OCI-LY1 (cell line): ENCODE results near the gene LRTM2.

Source experiments
- H2AFZ ChIP-seq: fragments of 200-600 bp; sonication (generic), shearing (Covaris generic); 2 replicates; pipeline ENCODE4 v1.6.0; 2014; ENCODE audit warnings: antibody characterized with exemption, mild to moderate bottlenecking, low read length
- H3F3A ChIP-seq: fragments of 200-600 bp; sonication (generic), shearing (Covaris generic); 2 replicates; pipeline ENCODE4 v1.6.0; 2014; ENCODE audit warnings: mild to moderate bottlenecking, antibody characterized with exemption, low read length, moderate library complexity; ENCODE audit not compliant: insufficient read depth
- H3K27ac ChIP-seq: fragments of 200-600 bp; sonication (generic); 2 replicates; pipeline ENCODE4 v1.5.1; 2014; ENCODE audit warnings: low read length, mixed run types, mild to moderate bottlenecking, low read depth; ENCODE audit not compliant: poor library complexity, severe bottlenecking
- H3K27me3 ChIP-seq: fragments of 200-600 bp; sonication (generic); 2 replicates; pipeline ENCODE4 v1.6.0; 2014; ENCODE audit warnings: antibody characterized with exemption, mild to moderate bottlenecking, low read length, moderate library complexity; ENCODE audit not compliant: insufficient read depth
- H3K36me3 ChIP-seq: fragments of 200-600 bp; sonication (generic); 2 replicates; pipeline ENCODE4 v1.6.1; 2014; ENCODE audit warnings: mild to moderate bottlenecking, antibody characterized with exemption, low read length, moderate library complexity, mixed read lengths; ENCODE audit not compliant: insufficient read depth
- H3K4me1 ChIP-seq: fragments of 200-600 bp; sonication (generic); 2 replicates; pipeline ENCODE4 v1.5.1; 2014; ENCODE audit warnings: mild to moderate bottlenecking, low read length, moderate library complexity; ENCODE audit not compliant: insufficient read depth, severe bottlenecking
- H3K4me2 ChIP-seq: fragments of 200-600 bp; sonication (generic), shearing (Covaris generic); 2 replicates; pipeline ENCODE4 v1.6.1; 2014; ENCODE audit warnings: low read length
- H3K4me3 ChIP-seq: fragments of 200-600 bp; sonication (generic); 2 replicates; pipeline ENCODE4 v1.5.1; 2014; ENCODE audit warnings: low read length, low read depth, mild to moderate bottlenecking, mixed read lengths; ENCODE audit not compliant: poor library complexity, severe bottlenecking
- H3K79me2 ChIP-seq: fragments of 200-600 bp; shearing (Covaris generic); 2 replicates; pipeline ENCODE4 v1.6.1; 2016; ENCODE audit warnings: mixed run types, low read length, mixed read lengths; ENCODE audit not compliant: insufficient read depth
- H3K9ac ChIP-seq: fragments of 200-600 bp; sonication (generic), shearing (Covaris generic); 2 replicates; pipeline ENCODE4 v1.6.1; 2014; ENCODE audit warnings: mild to moderate bottlenecking, low read length, mixed read lengths
- H3K9me2 ChIP-seq: fragments of 200-600 bp; sonication (generic), shearing (Covaris generic); 2 replicates; pipeline ENCODE4 v1.6.1; 2014; ENCODE audit warnings: low read depth, mild to moderate bottlenecking, low read length, mixed read lengths
- H3K9me3 ChIP-seq: fragments of 200-600 bp; shearing (Covaris generic); 2 replicates; pipeline ENCODE4 v1.6.1; 2014; ENCODE audit warnings: low read length, mixed read lengths
- H4K20me1 ChIP-seq: fragments of 200-600 bp; sonication (generic), shearing (Covaris generic); 2 replicates; pipeline ENCODE4 v1.6.0; 2016; ENCODE audit warnings: mild to moderate bottlenecking, low read length; ENCODE audit not compliant: insufficient read depth
- CTCF ChIP-seq: fragments of 200-600 bp; sonication (generic), shearing (Covaris generic); IDR thresholded peaks from 2 replicates; pipeline ENCODE4 v1.5.1; 2017; ENCODE audit warnings: mild to moderate bottlenecking, antibody characterized with exemption, low read length, moderate library complexity, mixed read lengths
- EZH2 ChIP-seq: fragments of 200-600 bp; sonication (generic), shearing (Covaris generic); IDR thresholded peaks from 2 replicates; pipeline ENCODE4 v1.8.0; 2017; ENCODE audit warnings: borderline replicate concordance, mixed run types, mild to moderate bottlenecking, antibody characterized with exemption, low read length, moderate library complexity, mixed read lengths

Gene LRTM2

DNA sequence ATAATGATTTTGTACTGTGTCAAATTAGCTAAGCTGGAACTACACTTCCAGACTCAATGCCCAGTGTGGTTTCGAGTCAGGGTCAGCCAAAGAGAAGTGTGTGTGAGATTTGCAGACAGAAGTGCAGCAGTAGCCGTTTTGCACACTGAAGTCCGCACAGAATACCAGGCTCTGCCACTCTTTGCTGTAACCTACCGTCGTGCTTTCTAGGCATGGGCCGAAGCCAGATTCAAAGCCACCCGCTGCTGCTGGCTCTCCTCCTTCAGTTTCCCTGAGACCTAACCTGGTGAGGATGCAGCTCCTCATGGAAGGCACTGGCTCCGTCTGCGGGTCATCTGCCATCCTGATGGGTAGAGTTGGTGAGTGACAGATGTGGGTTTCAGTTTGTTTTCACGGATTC lies 48.8 kb downstream of the LRTM2 start:
- Histone ChIP-seq H3K4me3 (no peak overlapping the region), H3K9ac (no peak overlapping the region), H3K9me3 (no peaks in the 10 kb centered on the region), H3K4me1 (no peaks in the 10 kb centered on the region), H3K27ac (no peak overlapping the region), H3K79me2 (no peaks in the 10 kb centered on the region), H3K27me3 (peaks cover 8% of the 10 kb centered on the region; the same call in 1 of the 2 replicates), H3F3A (no peaks in the 10 kb centered on the region), H3K9me2 (no peaks in the 10 kb centered on the region), H3K36me3 (no peaks in the 10 kb centered on the region), H4K20me1 (no peaks in the 10 kb centered on the region), H3K4me2 (no peak overlapping the region), H2AFZ (no peak overlapping the region)
- no peak for TF ChIP-seq EZH2

- TF ChIP-seq CTCF: no peak
- no peak for TF ChIP-seq EZH2
- no peak overlapping the region for H2AFZ ChIP-seq
- no peaks in the 10 kb centered on the region for H3K36me3 ChIP-seq
- no peaks in the 10 kb centered on the region for H3K9me2 ChIP-seq
- H3K27me3 ChIP-seq: peaks cover 8% of the 10 kb centered on the region; the same call in 1 of the 2 replicates
- H3F3A ChIP-seq: no peaks in the 10 kb centered on the region
- H3K79me2 ChIP-seq: no peaks in the 10 kb centered on the region
- no peak overlapping the region for H3K4me2 ChIP-seq
- H3K4me1 ChIP-seq: no peaks in the 10 kb centered on the region
- H3K4me3 ChIP-seq: no peak overlapping the region
- H4K20me1 ChIP-seq: no peaks in the 10 kb centered on the region
- H3K27ac ChIP-seq: no peak overlapping the region
- H3K9ac ChIP-seq: no peak overlapping the region
- H3K9me3 ChIP-seq: no peaks in the 10 kb centered on the region
These were observed 49.7 kb downstream of the LRTM2 start for GRCh38 chr12:1870086-1870485.

GRCh38 chr12:1870998-1871917 lies 50.9 kb downstream of the LRTM2 start:
- TF ChIP-seq EZH2 (no peak), CTCF (no peak)
- Histone ChIP-seq H3K9me3 (no peaks in the 10 kb centered on the region), H2AFZ (no peak overlapping the region), H3K79me2 (no peaks in the 10 kb centered on the region), H3K27ac (no peak overlapping the region), H3K9me2 (no peaks in the 10 kb centered on the region), H3K27me3 (peaks cover 8% of the 10 kb centered on the region; the same call in 1 of the 2 replicates), H3K9ac (no peak overlapping the region), H3K4me3 (no peak overlapping the region), H3K4me2 (no peak overlapping the region), H3K36me3 (no peaks in the 10 kb centered on the region), H3F3A (no peaks in the 10 kb centered on the region), H3K4me1 (no peaks in the 10 kb centered on the region), H4K20me1 (no peaks in the 10 kb centered on the region)

DNA sequence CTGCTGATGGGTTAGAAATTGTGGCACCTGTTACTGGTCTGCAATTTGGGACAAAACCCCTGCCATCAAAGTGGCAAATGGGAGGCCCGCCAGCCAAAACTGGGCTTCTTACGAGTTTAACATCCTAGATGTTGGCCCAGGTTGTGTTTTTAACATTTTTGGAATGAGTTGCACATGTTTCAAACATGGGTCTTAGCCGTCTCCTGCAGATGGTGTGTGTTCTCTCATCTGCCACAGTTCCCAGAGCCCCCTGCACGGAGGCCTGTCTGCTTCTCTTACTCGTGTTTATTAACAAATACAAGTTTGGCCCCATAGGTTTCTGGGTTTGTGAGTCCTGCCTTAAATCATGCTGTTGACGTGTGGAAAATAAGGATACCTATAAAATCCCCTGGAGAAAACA lies 51.6 kb downstream of the LRTM2 start:
- no peaks in the 10 kb centered on the region for H4K20me1 ChIP-seq
- H3F3A ChIP-seq: no peaks in the 10 kb centered on the region
- no peaks in the 10 kb centered on the region for H3K4me1 ChIP-seq
- no peaks in the 10 kb centered on the region for H3K9me3 ChIP-seq
- H3K36me3 ChIP-seq: no peaks in the 10 kb centered on the region
- no peak overlapping the region for H3K4me2 ChIP-seq
- no peaks in the 10 kb centered on the region for H3K79me2 ChIP-seq
- no peaks in the 10 kb centered on the region for H3K9me2 ChIP-seq
- H3K27ac ChIP-seq: no peak overlapping the region
- no peak overlapping the region for H2AFZ ChIP-seq
- H3K9ac ChIP-seq: no peak overlapping the region
- H3K27me3 ChIP-seq: peaks cover 8% of the 10 kb centered on the region; the same call in 1 of the 2 replicates
- no peak overlapping the region for H3K4me3 ChIP-seq
- TF ChIP-seq CTCF (no peak), EZH2 (no peak)
